ENCODE results near the gene NRARP. TPM values are rescaled to one million over a fixed set of nuclear protein-coding genes. Genes with fewer than 3 reads are reported as not detected.

The NRARP gene
- total and polyA plus RNA-seq, 2 experiments from 2014 or later, result 4.0 to 55.1 TPM

DNA sequence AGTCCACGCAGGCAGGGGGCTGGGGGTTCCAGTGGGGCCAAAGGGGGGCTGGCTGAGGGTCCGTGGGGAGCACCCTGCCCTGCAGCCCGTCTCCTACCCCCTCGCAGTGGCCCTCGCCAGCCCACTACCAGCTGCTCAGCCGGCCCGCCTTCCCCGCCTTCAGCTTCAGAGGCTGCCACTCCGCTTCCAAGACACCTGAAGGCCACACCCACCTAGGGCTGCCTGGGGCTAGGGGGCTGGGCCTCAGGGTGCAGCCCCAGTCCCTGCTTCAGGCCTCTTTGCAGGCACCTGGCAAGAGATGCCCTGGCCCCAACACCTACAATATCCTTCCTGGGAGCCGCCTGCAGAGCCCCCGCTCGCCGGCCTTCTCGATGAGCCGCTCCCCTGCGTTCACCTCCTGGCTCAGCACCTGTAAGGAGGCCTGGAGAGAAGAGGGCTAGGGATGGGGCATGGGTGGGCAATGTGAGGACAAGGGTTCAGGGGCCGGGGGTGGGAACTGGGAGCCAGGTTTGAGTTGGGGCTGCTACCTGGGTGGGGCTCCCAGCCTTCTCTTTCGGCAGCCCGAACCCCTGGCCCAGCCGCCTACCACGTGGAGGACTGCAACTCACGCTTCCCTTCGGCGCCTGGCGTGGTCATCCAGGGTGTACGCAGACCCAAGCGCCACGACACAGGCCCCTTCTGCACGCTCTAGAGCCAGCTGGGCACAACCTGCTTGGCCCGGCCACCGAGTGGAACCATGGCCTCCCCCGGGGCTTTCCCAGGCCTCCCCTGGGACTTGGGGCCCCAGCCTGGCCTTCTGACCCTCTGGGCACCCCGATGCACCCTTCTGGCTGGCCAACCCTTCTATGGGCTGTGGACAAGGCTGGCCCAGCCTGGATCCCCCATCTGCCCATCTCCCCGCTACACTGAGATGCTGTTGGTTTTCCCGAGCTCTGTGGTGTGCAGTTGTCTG, 49.2 kb downstream of the NRARP start:
- peak; percentile 60 for DNase-seq (ENCODE audit: low spot score)
- Histone ChIP-seq H3F3A (replicated peaks; ENCODE audit: low read depth) (peaks cover 5% of the 10 kb centered on the region), H3K9me2 (ENCODE audit: insufficient read depth) (no peaks in the 10 kb centered on the region), H3K27me3 (ENCODE audit: insufficient read depth) (peaks cover 4% of the 10 kb centered on the region; the same call in 1 of the 2 replicates), H2AFZ (no peak overlapping the region), H3K36me3 (ENCODE audit: insufficient read depth) (no peaks in the 10 kb centered on the region; the same call in 1 of the 2 replicates), H4K20me1 (replicated peaks; ENCODE audit: insufficient read depth) (no peaks in the 10 kb centered on the region; the same call in 1 of the 2 replicates), H3K79me2 (replicated peaks; ENCODE audit: insufficient read depth) (peaks cover 20% of the 10 kb centered on the region), H3K4me1 (ENCODE audit: insufficient read depth) (peaks cover 13% of the 10 kb centered on the region; the same call in 1 of the 2 replicates), H3K27ac (ENCODE audit: low read depth) (no peak overlapping the region), H3K4me2 (no peak overlapping the region), H3K4me3 (no peak overlapping the region)
- Mint-ChIP-seq H3K36me3 (ENCODE audit: low read depth) (peaks cover 8% of the 10 kb centered on the region; the same call in 2 of the 3 replicates), H3K4me3 (no peak overlapping the region; the same call in 2 of the 3 replicates), H3K9me3 (no peaks in the 10 kb centered on the region), H3K27ac (no peak overlapping the region), H3K27me3 (ENCODE audit: insufficient read depth, low read depth, poor library complexity) (peaks cover 21% of the 10 kb centered on the region), H3K4me1 (peaks cover 11% of the 10 kb centered on the region)
- no peak for TF ChIP-seq EZH2 (IDR thresholded peaks at IDR 0.05; ENCODE audit: low read depth, unreplicated experiment)
- TF ChIP-seq, protein P1, sequence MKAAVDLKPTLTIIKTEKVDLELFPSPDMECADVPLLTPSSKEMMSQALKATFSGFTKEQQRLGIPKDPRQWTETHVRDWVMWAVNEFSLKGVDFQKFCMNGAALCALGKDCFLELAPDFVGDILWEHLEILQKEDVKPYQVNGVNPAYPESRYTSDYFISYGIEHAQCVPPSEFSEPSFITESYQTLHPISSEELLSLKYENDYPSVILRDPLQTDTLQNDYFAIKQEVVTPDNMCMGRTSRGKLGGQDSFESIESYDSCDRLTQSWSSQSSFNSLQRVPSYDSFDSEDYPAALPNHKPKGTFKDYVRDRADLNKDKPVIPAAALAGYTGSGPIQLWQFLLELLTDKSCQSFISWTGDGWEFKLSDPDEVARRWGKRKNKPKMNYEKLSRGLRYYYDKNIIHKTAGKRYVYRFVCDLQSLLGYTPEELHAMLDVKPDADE (IDR thresholded peaks at IDR 0.05), result no peak
- peak; percentile 68 for ATAC-seq

DNA sequence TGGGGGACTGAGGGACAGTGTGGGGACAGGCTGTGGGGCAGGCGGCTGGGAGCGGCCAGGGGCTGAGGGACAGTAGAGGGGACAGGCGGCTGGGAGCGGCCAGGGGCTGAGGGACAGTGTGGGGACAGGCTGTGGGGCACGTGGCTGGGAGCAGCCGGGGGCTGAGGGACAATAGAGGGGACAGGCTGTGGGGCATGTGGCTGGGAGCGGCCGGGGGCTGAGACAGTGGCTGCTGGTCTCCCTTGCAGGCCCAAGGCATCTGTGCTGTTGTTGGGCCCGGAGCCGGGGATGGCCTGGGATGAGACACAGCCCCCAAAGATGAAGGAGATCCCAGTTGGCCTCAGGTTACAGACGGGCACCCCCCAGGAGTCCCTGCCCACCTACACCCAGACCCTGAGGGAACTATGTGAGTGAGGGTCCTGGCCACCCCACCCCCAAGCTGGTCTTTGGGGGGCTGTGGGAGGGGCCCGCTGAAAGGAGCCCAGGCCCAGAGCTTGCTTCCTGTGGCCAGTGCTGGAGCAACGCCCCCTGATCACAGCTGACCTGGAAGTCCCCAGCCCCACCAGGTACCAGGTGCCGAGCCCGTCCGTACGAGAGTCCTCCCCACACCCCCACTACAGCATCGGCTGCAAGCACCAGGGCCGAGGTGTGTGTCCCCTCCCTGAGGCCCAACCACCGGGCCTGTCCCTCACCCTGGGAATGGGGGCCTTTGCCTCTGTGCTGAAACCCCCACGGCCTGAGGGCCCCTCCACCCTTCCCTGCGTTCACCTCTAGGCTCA, 50.4 kb downstream of the NRARP start:
- Histone ChIP-seq H3K9me2 (ENCODE audit: insufficient read depth) (no peaks in the 10 kb centered on the region), H3K4me3 (no peak overlapping the region), H3K36me3 (ENCODE audit: insufficient read depth) (no peaks in the 10 kb centered on the region; the same call in 1 of the 2 replicates), H3K27me3 (ENCODE audit: insufficient read depth) (peaks cover 4% of the 10 kb centered on the region; the same call in 1 of the 2 replicates), H3K4me2 (no peak overlapping the region), H3K79me2 (replicated peaks; ENCODE audit: insufficient read depth) (peaks cover 12% of the 10 kb centered on the region), H3F3A (replicated peaks; ENCODE audit: low read depth) (peaks cover 5% of the 10 kb centered on the region), H3K4me1 (ENCODE audit: insufficient read depth) (peaks cover 13% of the 10 kb centered on the region; the same call in 1 of the 2 replicates), H2AFZ (no peak overlapping the region), H4K20me1 (replicated peaks; ENCODE audit: insufficient read depth) (no peaks in the 10 kb centered on the region; the same call in 1 of the 2 replicates), H3K27ac (ENCODE audit: low read depth) (no peak overlapping the region)
- H3K27ac Mint-ChIP-seq, result no peak overlapping the region
- no peak overlapping the region for H3K4me3 Mint-ChIP-seq
- no peaks in the 10 kb centered on the region for H3K9me3 Mint-ChIP-seq
- peaks cover 4% of the 10 kb centered on the region; the same call in 2 of the 3 replicates for H3K36me3 Mint-ChIP-seq (ENCODE audit: low read depth)
- ATAC-seq (no peak), DNase-seq (ENCODE audit: low spot score) (no peak)
- H3K27me3 Mint-ChIP-seq (ENCODE audit: insufficient read depth, low read depth, poor library complexity), result peaks cover 19% of the 10 kb centered on the region
- H3K4me1 Mint-ChIP-seq, result peaks cover 11% of the 10 kb centered on the region
- TF ChIP-seq EZH2 (IDR thresholded peaks at IDR 0.05; ENCODE audit: low read depth, unreplicated experiment), result no peak
- TF ChIP-seq STAT1 (IDR thresholded peaks at IDR 0.05; ENCODE audit: unreplicated experiment), result no peak
- TF ChIP-seq, protein P1 (IDR thresholded peaks at IDR 0.05), result no peak
- no peak for TF ChIP-seq JUNB (IDR thresholded peaks at IDR 0.05; ENCODE audit: unreplicated experiment)
- TF ChIP-seq, protein P2, sequence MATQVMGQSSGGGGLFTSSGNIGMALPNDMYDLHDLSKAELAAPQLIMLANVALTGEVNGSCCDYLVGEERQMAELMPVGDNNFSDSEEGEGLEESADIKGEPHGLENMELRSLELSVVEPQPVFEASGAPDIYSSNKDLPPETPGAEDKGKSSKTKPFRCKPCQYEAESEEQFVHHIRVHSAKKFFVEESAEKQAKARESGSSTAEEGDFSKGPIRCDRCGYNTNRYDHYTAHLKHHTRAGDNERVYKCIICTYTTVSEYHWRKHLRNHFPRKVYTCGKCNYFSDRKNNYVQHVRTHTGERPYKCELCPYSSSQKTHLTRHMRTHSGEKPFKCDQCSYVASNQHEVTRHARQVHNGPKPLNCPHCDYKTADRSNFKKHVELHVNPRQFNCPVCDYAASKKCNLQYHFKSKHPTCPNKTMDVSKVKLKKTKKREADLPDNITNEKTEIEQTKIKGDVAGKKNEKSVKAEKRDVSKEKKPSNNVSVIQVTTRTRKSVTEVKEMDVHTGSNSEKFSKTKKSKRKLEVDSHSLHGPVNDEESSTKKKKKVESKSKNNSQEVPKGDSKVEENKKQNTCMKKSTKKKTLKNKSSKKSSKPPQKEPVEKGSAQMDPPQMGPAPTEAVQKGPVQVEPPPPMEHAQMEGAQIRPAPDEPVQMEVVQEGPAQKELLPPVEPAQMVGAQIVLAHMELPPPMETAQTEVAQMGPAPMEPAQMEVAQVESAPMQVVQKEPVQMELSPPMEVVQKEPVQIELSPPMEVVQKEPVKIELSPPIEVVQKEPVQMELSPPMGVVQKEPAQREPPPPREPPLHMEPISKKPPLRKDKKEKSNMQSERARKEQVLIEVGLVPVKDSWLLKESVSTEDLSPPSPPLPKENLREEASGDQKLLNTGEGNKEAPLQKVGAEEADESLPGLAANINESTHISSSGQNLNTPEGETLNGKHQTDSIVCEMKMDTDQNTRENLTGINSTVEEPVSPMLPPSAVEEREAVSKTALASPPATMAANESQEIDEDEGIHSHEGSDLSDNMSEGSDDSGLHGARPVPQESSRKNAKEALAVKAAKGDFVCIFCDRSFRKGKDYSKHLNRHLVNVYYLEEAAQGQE (IDR thresholded peaks at IDR 0.05; ENCODE audit: unreplicated experiment), result no peak
- no peak for TF ChIP-seq ZNF331 (CRISPR knock-in tag; IDR thresholded peaks at IDR 0.05; ENCODE audit: low read depth)
- TF ChIP-seq, protein P3, sequence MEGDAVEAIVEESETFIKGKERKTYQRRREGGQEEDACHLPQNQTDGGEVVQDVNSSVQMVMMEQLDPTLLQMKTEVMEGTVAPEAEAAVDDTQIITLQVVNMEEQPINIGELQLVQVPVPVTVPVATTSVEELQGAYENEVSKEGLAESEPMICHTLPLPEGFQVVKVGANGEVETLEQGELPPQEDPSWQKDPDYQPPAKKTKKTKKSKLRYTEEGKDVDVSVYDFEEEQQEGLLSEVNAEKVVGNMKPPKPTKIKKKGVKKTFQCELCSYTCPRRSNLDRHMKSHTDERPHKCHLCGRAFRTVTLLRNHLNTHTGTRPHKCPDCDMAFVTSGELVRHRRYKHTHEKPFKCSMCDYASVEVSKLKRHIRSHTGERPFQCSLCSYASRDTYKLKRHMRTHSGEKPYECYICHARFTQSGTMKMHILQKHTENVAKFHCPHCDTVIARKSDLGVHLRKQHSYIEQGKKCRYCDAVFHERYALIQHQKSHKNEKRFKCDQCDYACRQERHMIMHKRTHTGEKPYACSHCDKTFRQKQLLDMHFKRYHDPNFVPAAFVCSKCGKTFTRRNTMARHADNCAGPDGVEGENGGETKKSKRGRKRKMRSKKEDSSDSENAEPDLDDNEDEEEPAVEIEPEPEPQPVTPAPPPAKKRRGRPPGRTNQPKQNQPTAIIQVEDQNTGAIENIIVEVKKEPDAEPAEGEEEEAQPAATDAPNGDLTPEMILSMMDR (conservative IDR thresholded peaks at IDR 0.05; ENCODE audit: low read depth in 2 of 2), result no peak
- TF ChIP-seq NANOG (IDR thresholded peaks at IDR 0.05; ENCODE audit: borderline replicate concordance), result no peak
- TF ChIP-seq POLR2AphosphoS5 (IDR thresholded peaks at IDR 0.05; ENCODE audit: low read depth), result no peak
